HG02852 (cell line): ENCODE results near the gene DLGAP1.
"Not testable (repeated sequence)": the region's sequence is repeated elsewhere in the genome, so short reads cannot be mapped to it uniquely, and the experiment has no call there.

Source experiments
- ATAC-seq: cut with Tn5 transposase; IDR thresholded peaks from one replicate; pipeline ENCODE4 v1.9.1; 2021; ENCODE audit warnings: mild to moderate bottlenecking, moderate library complexity; ENCODE audit not compliant: unreplicated experiment

DLGAP1 gene

DNA sequence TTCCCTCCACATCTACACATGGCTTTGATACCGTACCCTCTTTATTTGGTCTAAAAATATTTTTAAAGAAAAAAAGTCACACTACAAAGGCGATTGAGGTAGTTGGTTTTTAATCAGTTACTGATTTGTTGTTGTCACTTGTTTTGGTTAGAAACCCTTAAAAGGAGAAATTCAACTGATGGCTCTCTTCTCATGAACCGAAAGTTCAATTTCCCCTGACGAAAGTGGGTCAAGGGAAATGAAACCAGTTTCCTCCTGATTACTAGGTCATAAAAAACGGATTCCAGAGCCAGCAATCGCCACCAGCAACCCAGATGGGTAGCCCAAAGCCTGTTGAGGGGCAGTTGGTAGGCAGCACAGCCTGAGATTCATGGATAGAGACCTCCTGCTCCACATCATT is 63.2 kb downstream of the DLGAP1 start:
- no peak for ATAC-seq

DNA sequence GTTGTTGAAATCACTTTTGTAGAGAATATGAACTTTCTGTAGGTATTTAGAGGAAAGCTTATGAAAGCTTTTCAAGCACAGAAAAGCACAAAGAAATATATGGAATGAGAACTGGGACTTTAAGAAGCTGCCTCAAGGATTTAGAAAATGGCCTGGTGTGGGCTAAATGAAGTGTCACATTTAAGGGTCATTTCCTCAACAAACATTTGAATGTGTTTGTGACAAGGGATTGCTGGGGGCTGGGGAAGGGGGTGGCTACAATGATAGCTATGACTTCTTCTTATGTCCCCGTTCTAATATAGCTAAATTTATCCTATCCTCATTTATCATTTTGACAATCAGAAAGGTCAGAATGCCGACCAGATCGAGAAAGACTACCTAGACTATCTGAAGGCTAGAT is 69.2 kb downstream of the DLGAP1 start:
- ATAC-seq: no peak

DNA sequence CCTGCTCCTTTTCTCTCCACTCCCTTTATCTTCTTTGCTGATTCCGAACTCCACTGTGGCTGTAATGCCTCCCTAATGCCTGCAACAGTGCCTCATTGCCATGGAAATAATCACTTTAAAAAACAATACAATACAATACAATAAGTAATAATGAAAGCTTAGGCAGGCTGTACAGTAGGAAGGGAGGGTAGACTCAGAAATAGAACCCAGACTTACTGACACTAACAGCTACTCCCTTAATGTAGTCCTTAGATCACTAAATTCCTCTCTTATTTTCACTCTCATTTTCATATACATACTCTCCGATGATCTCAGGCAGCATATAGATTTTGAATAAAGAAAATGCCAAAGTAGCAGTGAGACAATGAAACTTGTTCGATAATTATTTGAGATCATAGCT is 70.2 kb downstream of the DLGAP1 start:
- ATAC-seq: no peak

DNA sequence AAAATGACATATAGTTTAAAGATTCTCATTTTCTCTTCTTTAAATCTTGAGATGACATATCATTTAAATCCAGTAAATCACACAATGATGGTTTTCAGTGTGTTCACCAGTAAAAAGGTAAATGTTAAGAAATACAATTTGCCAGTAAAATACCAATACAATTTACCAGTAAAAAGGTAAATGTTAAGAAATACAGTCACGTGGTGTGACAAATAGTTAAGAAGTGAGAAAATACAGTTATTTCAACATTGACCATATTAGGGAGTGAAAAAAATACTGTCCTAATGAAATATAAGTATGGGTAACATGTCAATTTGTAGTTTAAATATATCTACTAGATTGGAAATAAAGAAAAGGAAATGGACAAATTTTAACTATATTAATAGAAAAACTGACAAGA is 80.5 kb downstream of the DLGAP1 start:
- ATAC-seq: no peak

DNA sequence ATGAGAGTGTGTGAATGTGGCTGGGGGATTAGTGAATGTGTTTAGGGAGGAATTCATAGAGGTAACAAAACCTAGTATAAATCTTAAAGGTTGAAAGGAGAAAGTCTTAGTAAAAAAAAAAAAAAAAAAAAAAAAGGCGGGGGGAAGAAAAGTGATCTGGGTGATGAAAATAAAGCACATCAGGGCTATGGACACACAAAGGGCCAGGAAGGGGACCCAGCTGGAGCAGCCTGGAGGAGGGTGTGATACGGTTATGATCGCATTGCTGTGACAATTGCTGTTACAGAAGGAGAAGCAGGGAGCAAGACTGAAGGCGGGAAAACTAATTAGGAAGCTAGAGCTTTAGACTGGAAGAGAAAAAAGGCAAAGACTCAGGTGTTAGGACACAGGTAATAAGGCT is 85.4 kb downstream of the DLGAP1 start:
- no peak for ATAC-seq

DNA sequence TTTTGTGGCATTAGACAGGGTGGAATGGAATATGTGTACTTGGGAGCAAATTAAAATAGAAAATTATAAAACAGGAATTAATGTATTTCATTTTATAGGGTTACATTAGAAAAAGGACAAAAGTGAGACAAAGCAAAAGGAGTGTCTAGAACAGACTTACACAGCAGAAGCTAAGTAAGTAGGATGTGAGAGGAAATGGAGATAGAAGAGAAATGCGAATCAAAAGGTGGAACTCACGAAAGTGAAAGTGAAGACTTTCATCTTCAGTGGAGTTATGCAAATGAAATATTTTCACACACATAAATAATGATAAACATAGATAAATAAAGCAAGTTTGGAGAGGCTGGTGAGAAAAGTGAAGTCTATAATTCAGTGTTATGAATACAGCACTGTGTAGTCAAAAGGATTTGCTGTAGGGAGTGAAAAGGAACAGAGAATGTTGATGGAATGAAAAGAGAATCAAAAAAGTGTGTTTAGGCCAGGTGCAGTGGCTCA is 94.8 kb downstream of the DLGAP1 start:
- ATAC-seq: no peak

DNA sequence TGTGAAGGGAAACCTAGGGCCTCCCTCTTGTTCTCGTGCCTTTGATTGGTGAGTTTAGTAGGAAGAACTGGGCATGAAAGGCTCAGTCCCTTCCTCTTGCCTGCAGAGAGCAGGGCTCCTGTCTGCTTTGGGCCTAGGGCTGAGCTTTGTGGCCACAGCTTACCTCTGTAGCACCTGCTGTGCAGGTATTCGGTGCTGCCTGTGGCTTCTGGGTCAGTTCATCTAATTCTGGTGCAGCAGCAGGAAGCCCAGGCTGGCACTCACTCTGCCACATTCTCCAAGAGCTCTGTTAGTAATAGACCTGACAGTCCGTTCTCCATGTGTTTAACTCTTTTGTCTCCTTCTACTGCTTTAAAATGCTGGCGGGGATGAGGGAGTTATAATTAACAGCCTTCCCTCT is 96.5 kb downstream of the DLGAP1 start:
- no peak for ATAC-seq

DNA sequence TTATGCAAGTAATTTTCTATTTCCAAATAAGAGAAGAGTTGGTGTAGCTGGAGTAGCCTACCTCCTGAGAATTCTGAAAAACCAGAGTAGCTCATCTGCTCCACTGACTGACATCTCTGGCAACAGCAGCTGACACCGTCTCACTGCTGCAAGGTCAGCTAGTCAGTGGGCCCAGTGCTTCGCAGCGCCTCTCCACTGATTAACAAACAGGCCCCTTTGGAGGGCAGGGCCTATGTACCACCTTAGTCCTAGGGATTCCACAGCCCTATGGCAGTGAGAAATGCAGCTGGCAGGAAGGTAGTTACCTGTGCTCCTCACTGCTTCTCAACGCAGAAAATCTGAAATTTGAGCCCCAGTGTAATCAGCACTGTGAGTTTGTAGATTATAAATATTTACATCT is 97.5 kb downstream of the DLGAP1 start:
- ATAC-seq: no peak

- ATAC-seq: no peak
Measured at GRCh38 chr18:4356929-4357328, 98.2 kb downstream of the DLGAP1 start.

- ATAC-seq: no peak
Measured at GRCh38 chr18:4353853-4354418, 101.2 kb downstream of the DLGAP1 start.

DNA sequence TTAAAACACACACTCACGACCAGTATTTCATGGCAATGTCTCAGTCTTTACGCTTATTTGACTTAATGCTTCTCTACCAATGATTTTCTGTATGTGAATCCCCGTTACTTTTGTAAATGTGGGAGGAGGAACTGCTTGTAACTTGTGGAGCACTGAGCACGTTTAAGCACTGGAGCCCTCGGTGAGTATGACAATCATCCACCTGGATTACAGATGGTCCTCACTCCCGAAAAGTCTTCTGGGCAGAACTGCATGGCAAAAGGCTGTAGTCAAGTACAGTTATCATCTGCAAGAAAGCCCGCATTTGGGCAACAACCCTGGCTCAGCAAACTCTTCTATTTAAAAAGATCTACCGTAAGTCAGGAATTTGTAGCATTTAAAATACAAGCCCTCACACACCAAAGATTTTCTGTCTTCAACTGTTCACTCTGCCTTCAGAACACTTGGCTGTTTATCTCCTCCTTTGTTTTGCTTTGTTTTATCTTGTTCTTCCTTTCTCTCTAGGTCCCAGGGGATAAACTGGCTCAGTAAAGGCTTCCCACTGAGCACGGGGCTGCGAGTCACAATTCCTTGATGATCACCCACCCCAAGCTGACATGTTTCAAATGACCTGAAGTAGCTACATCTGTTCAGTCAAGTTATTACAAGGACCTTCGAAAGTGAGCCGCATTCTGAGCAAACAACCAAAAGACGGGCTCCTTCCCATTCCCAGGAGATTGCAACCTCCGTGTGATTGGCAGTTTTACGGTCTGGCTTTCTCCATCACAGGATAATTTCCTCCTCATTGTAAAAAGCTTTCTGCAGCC is 102.2 kb downstream of the DLGAP1 start:
- no peak for ATAC-seq

GRCh38 chr18:4351005-4351404 is 104.1 kb downstream of the DLGAP1 start:
- no peak for ATAC-seq

DNA sequence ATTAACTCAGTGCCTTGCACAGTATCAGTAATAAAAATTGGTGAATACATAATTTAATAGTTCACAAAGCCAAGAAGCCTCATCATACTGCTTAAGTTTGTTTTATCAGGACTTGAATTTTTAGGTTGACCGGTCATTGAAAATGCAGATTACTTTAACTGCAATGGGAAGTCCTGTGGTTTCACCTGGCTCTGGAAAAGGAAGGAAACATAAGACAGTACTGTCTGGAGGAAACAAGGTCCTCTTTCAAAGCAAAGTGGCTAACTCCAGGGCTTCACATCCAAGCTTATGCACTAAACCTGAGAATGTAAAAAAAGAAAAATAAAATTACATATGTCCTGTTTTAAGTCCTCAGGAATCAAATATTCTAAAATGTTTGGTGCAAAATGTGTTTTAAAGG is 119.7 kb downstream of the DLGAP1 start:
- no peak for ATAC-seq

- ATAC-seq: no peak
Measured at GRCh38 chr18:4333043-4333442, 122.1 kb downstream of the DLGAP1 start.

DNA sequence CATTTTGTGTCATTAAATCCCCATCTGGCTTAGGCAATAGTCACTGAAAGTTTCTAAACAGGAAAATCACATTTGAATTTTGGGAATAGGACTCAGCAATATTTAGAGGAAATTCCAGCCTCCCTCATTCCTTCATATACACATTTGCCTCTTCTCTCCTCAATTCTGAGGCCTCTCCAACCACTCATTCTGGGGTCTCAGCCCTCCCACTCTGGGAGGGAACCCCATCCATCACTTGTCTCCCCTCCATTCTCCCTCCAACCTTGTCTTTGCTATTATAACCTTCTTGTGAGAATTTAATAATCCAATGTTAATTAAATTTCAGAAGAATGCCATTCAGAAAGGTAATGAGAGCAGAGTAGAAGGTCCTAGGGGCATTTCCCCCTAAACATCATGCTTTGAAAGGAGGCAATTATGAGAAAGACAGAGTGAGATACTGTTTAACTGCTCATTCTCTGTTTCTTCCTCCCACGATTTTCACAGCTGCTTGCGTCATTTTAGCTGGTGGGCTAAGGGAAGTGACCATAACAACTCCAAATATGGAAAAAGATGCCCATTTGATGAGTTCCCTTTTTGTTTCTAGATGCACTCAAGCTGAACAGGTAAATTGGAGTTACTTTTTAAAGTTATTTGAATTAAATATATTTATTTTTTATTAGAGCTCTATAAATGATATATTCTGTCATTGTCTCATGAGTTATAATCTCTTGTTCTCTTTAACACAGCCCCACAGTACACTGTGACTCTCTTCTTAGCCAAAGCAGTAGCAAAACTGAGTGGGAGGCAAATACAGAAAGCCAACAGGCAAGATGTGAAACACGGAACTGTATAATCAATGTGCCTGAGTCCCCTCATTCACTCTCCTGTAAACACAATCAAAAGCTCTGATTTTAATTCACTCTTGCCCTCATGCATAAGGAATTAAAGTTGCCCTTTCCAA is 135.1 kb downstream of the DLGAP1 start:
- peak; percentile 78 for ATAC-seq

- no peak for ATAC-seq
Measured at GRCh38 chr18:4318311-4318710, 136.8 kb downstream of the DLGAP1 start.

DNA sequence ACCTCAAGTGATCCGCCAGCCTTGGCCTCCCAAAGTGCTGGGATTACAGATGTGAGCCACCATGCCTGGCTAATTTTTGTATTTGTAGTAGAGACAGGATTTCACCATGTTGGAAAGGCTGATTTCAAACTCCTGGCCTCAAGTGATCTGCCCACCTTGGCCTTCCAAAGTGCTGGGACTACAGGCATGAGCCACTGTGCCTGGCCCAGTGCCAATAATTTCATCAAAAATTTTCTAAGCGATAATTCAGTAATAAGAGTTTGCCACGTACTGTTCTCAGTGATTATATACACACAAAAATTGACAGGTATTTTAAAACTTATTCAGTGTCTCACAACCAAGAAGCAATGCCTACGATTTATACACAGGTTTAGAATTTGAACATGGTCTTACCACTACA is 143.2 kb downstream of the DLGAP1 start:
- ATAC-seq: not testable (repeated sequence)

DNA sequence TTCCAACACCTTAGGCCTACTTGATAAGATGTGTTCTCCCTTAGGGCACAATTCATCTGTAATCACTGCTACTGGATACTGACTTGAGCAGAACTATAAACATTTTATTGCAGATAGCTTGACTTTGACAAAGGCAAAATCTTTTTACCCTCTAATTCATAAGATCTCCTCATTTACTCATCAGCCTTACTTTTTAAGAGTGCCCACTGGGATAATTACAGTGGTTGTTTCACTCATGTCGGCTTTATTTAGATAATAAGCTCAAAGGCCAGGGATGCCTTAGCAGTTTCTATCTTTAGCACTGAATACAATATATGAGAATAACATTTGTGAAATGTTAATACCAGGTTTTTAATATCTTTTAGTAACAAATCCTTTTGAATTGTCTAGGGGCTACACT is 144.0 kb downstream of the DLGAP1 start:
- ATAC-seq: no peak

GRCh38 chr18:4309227-4309626 is 145.9 kb downstream of the DLGAP1 start:
- ATAC-seq: no peak

DNA sequence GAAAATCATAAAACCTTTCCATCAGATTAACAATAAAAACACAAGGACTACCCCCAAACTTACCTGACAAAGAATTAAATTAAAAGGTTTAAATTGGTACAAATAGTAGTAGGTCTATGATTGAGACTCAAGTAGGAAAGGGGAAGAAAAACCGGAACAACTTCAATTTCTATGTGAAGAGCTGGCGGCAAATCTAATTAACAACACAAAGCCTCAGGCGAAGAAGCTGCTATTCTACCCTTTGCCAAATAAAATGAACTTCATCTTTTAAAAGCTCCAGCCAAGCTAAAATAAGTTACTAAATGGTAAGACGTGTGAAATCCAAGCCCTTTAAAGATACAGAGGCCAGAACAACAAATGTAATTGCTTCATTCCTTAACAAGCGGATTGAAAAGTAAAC is 146.5 kb downstream of the DLGAP1 start:
- no peak for ATAC-seq

DNA sequence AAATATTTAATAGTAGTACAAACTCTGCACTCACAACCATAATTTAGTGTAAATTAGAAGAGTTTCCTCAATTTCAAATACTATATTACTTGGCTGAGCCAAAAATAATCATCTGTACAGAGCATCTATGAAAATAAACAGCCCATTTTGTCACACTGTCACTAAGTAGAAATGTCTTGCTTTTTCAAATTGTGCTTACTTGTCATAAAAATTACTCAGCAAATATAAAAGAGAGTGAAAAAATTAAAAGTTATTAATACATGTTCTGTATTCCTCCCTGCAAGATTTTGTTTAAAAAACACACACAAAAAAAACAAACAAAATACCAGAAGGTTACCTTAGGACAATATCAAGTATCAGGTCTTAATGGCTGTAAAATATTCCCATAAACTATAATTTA is 155.7 kb downstream of the DLGAP1 start:
- ATAC-seq: no peak

- no peak for ATAC-seq
Measured at GRCh38 chr18:4293337-4293736, 161.8 kb downstream of the DLGAP1 start.
